GM23248 (cell line): Measurements from ENCODE around the gene CBX1. TPM values are rescaled to one million over a fixed set of nuclear protein-coding genes. Genes with fewer than 3 reads are reported as not detected.

ENCODE experiments used
- DNase-seq: peaks from one replicate; pipeline ENCODE4 v3.0.0-alpha.2; 2015
- H2AFZ ChIP-seq: fragments of 200-600 bp; sonication (generic); 2 replicates; pipeline ENCODE4 v1.6.1; 2016; ENCODE audit warnings: antibody characterized with exemption
- H3F3A ChIP-seq: fragments of 200-600 bp; sonication (generic); 2 replicates; pipeline ENCODE4 v1.6.1; 2016; ENCODE audit warnings: mild to moderate bottlenecking, antibody characterized with exemption, mixed run types; ENCODE audit not compliant: insufficient read depth
- H3K27ac ChIP-seq: fragments of 200-600 bp; sonication (generic); 2 replicates; pipeline ENCODE4 v1.5.1; 2016; ENCODE audit warnings: mild to moderate bottlenecking
- H3K27me3 ChIP-seq: fragments of 200-600 bp; sonication (generic); replicated peaks from 2 replicates; pipeline ENCODE4 v1.6.1; 2016; ENCODE audit warnings: mild to moderate bottlenecking; ENCODE audit not compliant: insufficient read depth
- H3K36me3 ChIP-seq: fragments of 200-600 bp; sonication (generic); 2 replicates; pipeline ENCODE4 v1.6.1; 2016; ENCODE audit warnings: low read depth, mild to moderate bottlenecking
- H3K4me1 ChIP-seq: fragments of 200-600 bp; sonication (generic); 2 replicates; pipeline ENCODE4 v1.6.1; 2016; ENCODE audit warnings: mild to moderate bottlenecking; ENCODE audit not compliant: insufficient read depth
- H3K4me2 ChIP-seq: fragments of 200-600 bp; sonication (generic); one replicate; pipeline ENCODE4 v1.6.1; 2016; ENCODE audit warnings: mild to moderate bottlenecking; ENCODE audit not compliant: unreplicated experiment
- H3K4me3 ChIP-seq: fragments of 200-600 bp; sonication (generic); 2 replicates; pipeline ENCODE4 v1.5.1; 2016; ENCODE audit warnings: mild to moderate bottlenecking
- H3K79me2 ChIP-seq: fragments of 200-600 bp; sonication (generic); 2 replicates; pipeline ENCODE4 v1.6.1; 2016; ENCODE audit warnings: mild to moderate bottlenecking; ENCODE audit not compliant: insufficient read depth
- H3K9ac ChIP-seq: fragments of 200-600 bp; sonication (generic); 2 replicates; pipeline ENCODE4 v1.6.1; 2016; ENCODE audit warnings: mild to moderate bottlenecking
- H3K9me2 ChIP-seq: fragments of 200-600 bp; sonication (generic); 2 replicates; pipeline ENCODE4 v1.6.1; 2016; ENCODE audit warnings: mixed run types, mild to moderate bottlenecking, moderate library complexity; ENCODE audit not compliant: insufficient read depth
- H3K9me3 ChIP-seq: fragments of 200-600 bp; sonication (generic); one replicate; pipeline ENCODE4 v1.6.1; 2017; ENCODE audit warnings: low read depth
- H4K20me1 ChIP-seq: fragments of 200-600 bp; sonication (generic); 2 replicates; pipeline ENCODE4 v1.6.0; 2016; ENCODE audit not compliant: insufficient read depth
- EZH2 ChIP-seq: fragments of 200-600 bp; sonication (generic); IDR thresholded peaks from 2 replicates; pipeline ENCODE4 v1.6.1; 2018; ENCODE audit warnings: antibody characterized with exemption, mild to moderate bottlenecking; ENCODE audit not compliant: insufficient read depth, poor library complexity, severe bottlenecking
- EZH2phosphoT487 ChIP-seq: fragments of 200-600 bp; sonication (generic); IDR thresholded peaks from 2 replicates; pipeline ENCODE4 v1.6.1; 2018; ENCODE audit warnings: antibody characterized with exemption, moderate library complexity, mild to moderate bottlenecking, low read depth; ENCODE audit not compliant: insufficient read depth
- WGBS, 2 experiments: methylation state at CpG; one replicate each; pipeline ENCODE4 v1.1.6; 2015 to 2017; ENCODE audit warnings: low lambda C conversion rate in 2 of 2, low coverage in 1 of 2; ENCODE audit errors: missing lambda C conversion rate in 2 of 2; 5-methylcytosine and 5-hydroxymethylcytosine counted together
- in situ Hi-C: fragments of 300-500 bp; cut with MboI; formaldehyde crosslinking; loops from 2 replicates; pipeline ENCODE4 v1.15.0; 2020
- polyA plus RNA-seq: library from polyadenylated mRNA; unstranded; fragments of >200 nt; fragmentation: Nextera tagmentation; extraction: Ambion mirVana; gene quantifications from 2 replicates; pipeline ENCODE4 v1.2.1, GENCODE V29; 2016
- total RNA-seq: library from RNA; depleted of rRNA; stranded (reverse); fragments of >200 nt; shearing (Covaris generic); gene quantifications from 2 replicates; pipeline ENCODE4 v1.2.3, GENCODE V29; 2014

The CBX1 gene
- total and polyA plus RNA-seq, 2 experiments from 2014 or later, result 40.0 to 53.6 TPM

DNA sequence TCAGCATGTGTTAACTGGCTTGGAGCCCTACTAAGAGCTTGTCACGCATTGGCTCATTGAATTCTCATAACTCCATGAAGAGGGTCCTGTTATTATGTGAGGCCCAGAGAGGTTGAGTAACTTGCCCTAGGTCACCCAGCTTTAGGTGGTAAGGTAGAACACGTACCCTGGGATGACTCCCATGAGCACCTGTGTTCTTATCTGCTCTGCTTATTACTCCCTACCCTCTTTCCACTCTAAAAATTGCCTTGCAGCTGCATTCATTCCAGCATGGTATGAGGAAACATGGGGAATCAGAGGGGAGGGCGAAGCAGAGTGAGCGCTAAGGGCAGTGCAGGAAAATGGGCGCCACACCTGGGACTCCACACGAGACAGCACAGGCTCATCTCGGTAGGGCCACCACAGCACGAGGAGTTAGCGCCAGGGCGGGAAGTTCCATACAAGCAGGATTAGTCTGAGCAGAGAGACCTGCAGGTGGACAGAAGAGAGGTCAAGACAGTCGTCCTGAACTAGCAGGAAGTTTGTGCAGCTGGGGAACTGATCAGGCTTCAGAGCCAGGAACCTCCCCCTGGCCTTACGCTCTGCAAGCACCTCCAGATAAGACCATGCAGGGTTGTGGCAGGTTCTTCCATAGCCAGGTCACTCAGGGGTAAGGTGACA is 73.8 kb downstream of the CBX1 start:
- Histone ChIP-seq H3K27ac (peak overlapping the region; percentile 98), H3K4me3 (no peak overlapping the region)
- in situ Hi-C loops, result loop anchor here (5.0 kb wide), 1 partner anchor 45 kb away; no protein-coding TSS in a partner anchor

GRCh38 chr17:48026502-48027321 is 74.6 kb downstream of the CBX1 start:
- H3K27ac ChIP-seq, result peak overlapping the region; percentile 98
- TF ChIP-seq EZH2phosphoT487, result no peak
- no peak for TF ChIP-seq EZH2
- H3K4me2 ChIP-seq, result peak overlapping the region; percentile 91
- H3K9me3 ChIP-seq, result no peaks in the 10 kb centered on the region
- WGBS, 2 experiments, result 9% methylated on average over 17 to 18 of the region's 18 CpGs
- H3F3A ChIP-seq, result peaks cover 46% of the 10 kb centered on the region
- H2AFZ ChIP-seq, result peak overlapping the region; percentile 33; the same call in 1 of the 2 replicates
- peaks cover 39% of the 10 kb centered on the region for H3K4me1 ChIP-seq
- peak overlapping the region; percentile 93 for H3K9ac ChIP-seq
- H3K4me3 ChIP-seq, result peak overlapping the region; percentile 73
- no peaks in the 10 kb centered on the region for H4K20me1 ChIP-seq
- H3K9me2 ChIP-seq, result no peaks in the 10 kb centered on the region
- DNase-seq, result peak; percentile 99
- no peaks in the 10 kb centered on the region for H3K36me3 ChIP-seq
- in situ Hi-C loops, result loop anchor here (5.0 kb wide), 1 partner anchor 46 kb away; no protein-coding TSS in a partner anchor
- H3K79me2 ChIP-seq, result no peaks in the 10 kb centered on the region
- H3K27me3 ChIP-seq, result no peaks in the 10 kb centered on the region

More for the DNA sequence above, 73.8 kb downstream of the CBX1 start:
- Histone ChIP-seq H3K9me2 (no peaks in the 10 kb centered on the region), H3K9me3 (no peaks in the 10 kb centered on the region), H3K27me3 (no peaks in the 10 kb centered on the region), H3K4me1 (peaks cover 39% of the 10 kb centered on the region), H3K36me3 (no peaks in the 10 kb centered on the region; the same call in 1 of the 2 replicates), H3F3A (peaks cover 51% of the 10 kb centered on the region), H3K9ac (peak overlapping the region; percentile 93), H3K4me2 (no peak overlapping the region), H3K79me2 (no peaks in the 10 kb centered on the region), H4K20me1 (no peaks in the 10 kb centered on the region), H2AFZ (no peak overlapping the region)
- DNase-seq, result peak; percentile 18
- no peak for TF ChIP-seq EZH2
- no peak for TF ChIP-seq EZH2phosphoT487
- WGBS, 2 experiments, result 87 to 88% methylated on average over 12 of the region's 12 CpGs

DNA sequence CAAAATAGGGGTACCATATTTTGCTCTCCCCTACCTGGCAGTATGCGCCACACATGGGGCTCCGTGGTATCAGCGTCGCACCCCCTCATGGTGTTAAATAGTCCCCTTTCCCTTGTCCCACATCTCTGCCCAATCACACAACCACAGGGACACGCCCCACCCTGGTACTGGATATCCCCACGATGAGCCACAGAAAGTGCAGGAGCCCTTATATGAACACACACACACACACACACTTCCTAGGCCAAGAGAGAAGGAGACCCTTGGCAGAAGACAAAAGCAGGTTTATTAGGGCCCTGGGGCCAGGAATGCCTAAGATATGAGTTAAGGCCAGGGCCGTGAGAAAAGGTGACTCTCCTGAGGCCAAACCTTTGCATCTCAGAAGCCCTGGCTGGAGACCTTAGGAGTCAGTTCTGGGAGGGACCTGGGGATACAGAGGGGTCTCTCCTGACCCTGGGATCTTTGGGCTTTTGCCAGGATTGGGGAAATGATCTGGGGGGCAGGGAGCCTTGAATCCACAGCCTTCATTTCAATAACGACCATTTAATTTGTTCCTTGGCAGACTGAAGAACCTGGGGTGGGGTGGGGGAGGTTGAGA is 75.3 kb downstream of the CBX1 start:
- peaks cover 38% of the 10 kb centered on the region for H3F3A ChIP-seq
- no peaks in the 10 kb centered on the region for H3K36me3 ChIP-seq
- 10 to 12% methylated on average over 8 of the region's 8 CpGs for WGBS, 2 experiments
- H4K20me1 ChIP-seq, result no peaks in the 10 kb centered on the region
- peaks cover 34% of the 10 kb centered on the region for H3K4me1 ChIP-seq
- no peaks in the 10 kb centered on the region for H3K27me3 ChIP-seq
- peak overlapping the region; percentile 93 for H3K9ac ChIP-seq
- DNase-seq, result peak; percentile 68
- no peaks in the 10 kb centered on the region for H3K9me3 ChIP-seq
- peak overlapping the region; percentile 91 for H3K4me2 ChIP-seq
- no peaks in the 10 kb centered on the region for H3K9me2 ChIP-seq
- H2AFZ ChIP-seq, result 0 out of 2 replicates have a peak overlapping the region, but pooled peaks have one; percentile 66
- no peaks in the 10 kb centered on the region for H3K79me2 ChIP-seq
- in situ Hi-C loops, result loop anchor here (5.0 kb wide), 1 partner anchor 46 kb away; no protein-coding TSS in a partner anchor
- H3K4me3 ChIP-seq, result peak overlapping the region; percentile 73
- TF ChIP-seq EZH2 (no peak), EZH2phosphoT487 (no peak)
- peak overlapping the region; percentile 98 for H3K27ac ChIP-seq
